NCI-H2196 treated with DMSO at 0.1 percent for 48 hours (cell line): ENCODE data around the gene SEC11A.
"Not testable (repeated sequence)": the region's sequence is repeated elsewhere in the genome, so short reads cannot be mapped to it uniquely, and the experiment has no call there.

Experiments used
- DNase-seq: peaks from one replicate; lab custom pipeline; 2025; ENCODE audit not compliant: unreplicated experiment; lab: John Stamatoyannopoulos, UW

Gene SEC11A

GRCh38 chr15:84645496-84645895, 70.4 kb downstream of the SEC11A start:
- no peak for DNase-seq

- no peak for DNase-seq
Observed at GRCh38 chr15:84643838-84644237, 72.1 kb downstream of the SEC11A start.

GRCh38 chr15:84642640-84643039, 73.3 kb downstream of the SEC11A start:
- not testable (repeated sequence) for DNase-seq

GRCh38 chr15:84641871-84642270, 74.1 kb downstream of the SEC11A start:
- DNase-seq, result not testable (repeated sequence)

GRCh38 chr15:84638103-84638502, 77.8 kb downstream of the SEC11A start:
- no peak for DNase-seq

- no peak for DNase-seq
Observed at GRCh38 chr15:84634228-84634837, 81.6 kb downstream of the SEC11A start.

- no peak for DNase-seq
Observed at GRCh38 chr15:84633311-84634227, 82.4 kb downstream of the SEC11A start.

- no peak for DNase-seq
Observed at GRCh38 chr15:84631706-84632272, 84.2 kb downstream of the SEC11A start.

- no peak for DNase-seq
Observed at GRCh38 chr15:84629033-84629432, 86.9 kb downstream of the SEC11A start.

GRCh38 chr15:84625123-84625522, 90.8 kb downstream of the SEC11A start:
- DNase-seq, result no peak

GRCh38 chr15:84624359-84624758, 91.6 kb downstream of the SEC11A start:
- no peak for DNase-seq

- no peak for DNase-seq
Observed at GRCh38 chr15:84621358-84621979, 94.5 kb downstream of the SEC11A start.

- no peak for DNase-seq
Observed at GRCh38 chr15:84620626-84621025, 95.3 kb downstream of the SEC11A start.
